PC-9 (cell line): Measurements from ENCODE around the gene FOLR2.

Experiments
- CTCF ChIP-seq: fragments of 200-600 bp; sonication (generic); conservative IDR thresholded peaks from 2 replicates; pipeline ENCODE4 v1.6.1; 2017; ENCODE audit warnings: mixed run types, antibody characterized with exemption, mild to moderate bottlenecking, moderate library complexity
- EZH2 ChIP-seq: fragments of 200-600 bp; sonication (generic); IDR thresholded peaks from 2 replicates; pipeline ENCODE4 v1.8.0; 2017; ENCODE audit warnings: antibody characterized with exemption, low read depth

- TF ChIP-seq CTCF: no peak
- no peak for TF ChIP-seq EZH2
Observed at GRCh38 chr11:72263361-72263760, 46.8 kb downstream of the FOLR2 start.
